Transverse colon (tissue), 4 donors: Measurements from ENCODE around the gene FLOT2. TPM values are rescaled to one million over a fixed set of nuclear protein-coding genes. Genes with fewer than 3 reads are reported as not detected.

Source experiments
- DNase-seq: peaks from one replicate; pipeline ENCODE4 v3.0.0-alpha.2; 2019
- H3K27ac ChIP-seq, 4 donors: fragments of 200-600 bp; sonication (generic); 2 replicates each; pipeline ENCODE4 v1.5.1; 2016 to 2018; ENCODE audit warnings: inconsistent platforms in 4 of 4
- H3K27me3 ChIP-seq: fragments of 200-600 bp; sonication (generic); 2 replicates; pipeline ENCODE4 v1.5.1; 2017; ENCODE audit warnings: inconsistent platforms
- H3K36me3 ChIP-seq, 4 donors: fragments of 200-600 bp; sonication (generic); 2 replicates each; pipeline ENCODE4 v1.5.1; 2017 to 2019; ENCODE audit warnings: inconsistent platforms in 4 of 4
- H3K4me1 ChIP-seq, 4 donors: fragments of 200-600 bp; sonication (generic); 2 replicates each; pipeline ENCODE4 v1.5.1; 2017 to 2020; ENCODE audit warnings: inconsistent platforms in 4 of 4
- H3K4me3 ChIP-seq, 4 donors: fragments of 200-600 bp; sonication (generic); 1 replicate in 1 of 4; 2 replicates in 3 of 4; pipeline versions ENCODE4 v1.5.1 to v1.6.1; 2017 to 2019; ENCODE audit warnings: inconsistent platforms in 4 of 4
- H3K9me3 ChIP-seq, 2 donors: fragments of 200-600 bp; sonication (generic); 2 replicates each; pipeline ENCODE4 v1.5.1; 2017 to 2019; ENCODE audit warnings: inconsistent platforms in 2 of 2
- EP300 ChIP-seq: sonication (generic); formaldehyde crosslinking; IDR thresholded peaks from one replicate; pipeline ENCODE4 v1.6.1; 2017; ENCODE audit warnings: antibody characterized with exemption, low read depth
- POLR2A ChIP-seq: fragments of 450-650 bp; IDR thresholded peaks from one replicate; pipeline ENCODE4 v1.6.1; 2016; ENCODE audit warnings: antibody characterized with exemption, mild to moderate bottlenecking, moderate library complexity
- POLR2AphosphoS5 ChIP-seq, 3 donors: sonication (generic); formaldehyde crosslinking; IDR thresholded peaks; one replicate each; pipeline ENCODE4 v1.6.1; 2016; ENCODE audit warnings: antibody characterized with exemption in 3 of 3
- WGBS, 2 donors: methylation state at CpG; one replicate each; pipeline ENCODE4 v1.1.5; 2018; ENCODE audit warnings: low coverage in 1 of 2; 5-methylcytosine and 5-hydroxymethylcytosine counted together
- in situ Hi-C, 4 donors: fragments of 200-750 bp; cut with MboI; loops; one replicate each; pipeline versions ENCODE4 v1.15.0 to v1.15.1; 2017; ENCODE audit warnings: low sequenced_read_pairs in 3 of 4, low pct_ligation_motif_present in 1 of 4, low pct_unique_long_range_greater_than_20kb in 1 of 4
- intact Hi-C: fragments of 100-400 bp; cut with DNase I; formaldehyde crosslinking; loops from one replicate; pipeline ENCODE4 v1.15.1; 2023; ENCODE audit warnings: low total_unique reads
- total RNA-seq, 4 donors: library from RNA; depleted of rRNA; stranded (reverse); fragments of >200 nt; gene quantifications; one replicate each; pipeline ENCODE4 v1.1.0, GENCODE V29; 2016
- TF ChIP-seq, protein P1 (sequence below), 5 experiments: fragments of 200-600 bp in 3 of 5; fragments of 450-650 bp in 2 of 5; sonication (generic) in 3 of 5; IDR thresholded peaks; 1 replicate in 2 of 5; 2 replicates in 3 of 5; pipeline ENCODE4 v1.5.1; 2016 to 2017; ENCODE audit warnings: antibody characterized with exemption in 5 of 5, inconsistent platforms in 3 of 5, mild to moderate bottlenecking in 2 of 5, moderate library complexity in 1 of 5

Gene FLOT2
- total RNA-seq, 4 donors from 2014 or later = 35.8 to 95.8 (median 46.5) TPM

DNA sequence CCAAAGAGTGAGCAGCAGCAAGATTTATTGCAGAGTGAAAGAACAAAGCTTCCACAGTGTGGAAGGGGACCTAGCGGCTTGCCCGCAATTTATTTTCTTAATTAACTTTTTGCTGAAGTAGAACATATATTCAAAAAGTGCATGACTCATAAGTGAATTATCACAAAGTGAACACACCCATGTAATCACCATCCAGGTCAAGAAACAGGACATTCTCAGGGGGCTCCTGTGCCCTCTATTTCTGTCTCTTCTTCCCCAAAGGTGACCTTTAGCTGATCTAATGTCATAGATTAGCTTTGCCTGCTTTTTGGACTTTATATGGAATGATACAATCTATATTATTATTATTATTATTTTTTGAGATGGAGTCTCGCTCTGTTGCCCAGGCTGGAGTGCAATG is 22.8 kb downstream of the FLOT2 start:
- Histone ChIP-seq H3K4me3 (no peak overlapping the region), H3K9me3 (no peaks in the 10 kb centered on the region), H3K27me3 (no peaks in the 10 kb centered on the region), H3K36me3 (peaks cover 0 to 6% (median 0%) of the 10 kb centered on the region in 4 donors), H3K4me1 (no peaks in the 10 kb centered on the region), H3K27ac (no peak overlapping the region)
- no peak for TF ChIP-seq POLR2AphosphoS5 (IDR thresholded peaks at IDR 0.05)
- TF ChIP-seq EP300 = no peak
- TF ChIP-seq, protein P1, sequence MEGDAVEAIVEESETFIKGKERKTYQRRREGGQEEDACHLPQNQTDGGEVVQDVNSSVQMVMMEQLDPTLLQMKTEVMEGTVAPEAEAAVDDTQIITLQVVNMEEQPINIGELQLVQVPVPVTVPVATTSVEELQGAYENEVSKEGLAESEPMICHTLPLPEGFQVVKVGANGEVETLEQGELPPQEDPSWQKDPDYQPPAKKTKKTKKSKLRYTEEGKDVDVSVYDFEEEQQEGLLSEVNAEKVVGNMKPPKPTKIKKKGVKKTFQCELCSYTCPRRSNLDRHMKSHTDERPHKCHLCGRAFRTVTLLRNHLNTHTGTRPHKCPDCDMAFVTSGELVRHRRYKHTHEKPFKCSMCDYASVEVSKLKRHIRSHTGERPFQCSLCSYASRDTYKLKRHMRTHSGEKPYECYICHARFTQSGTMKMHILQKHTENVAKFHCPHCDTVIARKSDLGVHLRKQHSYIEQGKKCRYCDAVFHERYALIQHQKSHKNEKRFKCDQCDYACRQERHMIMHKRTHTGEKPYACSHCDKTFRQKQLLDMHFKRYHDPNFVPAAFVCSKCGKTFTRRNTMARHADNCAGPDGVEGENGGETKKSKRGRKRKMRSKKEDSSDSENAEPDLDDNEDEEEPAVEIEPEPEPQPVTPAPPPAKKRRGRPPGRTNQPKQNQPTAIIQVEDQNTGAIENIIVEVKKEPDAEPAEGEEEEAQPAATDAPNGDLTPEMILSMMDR (IDR thresholded peaks at IDR 0.05) = no peak
- TF ChIP-seq POLR2A = no peak
- in situ Hi-C loops = loop anchor here in 1 of 4 donors (25.0 kb wide), 1 partner anchor 112 kb away; no protein-coding TSS in a partner anchor
- 90% methylated on average over 2 to 3 of the region's 3 CpGs for WGBS, 2 donors
- intact Hi-C loops = no loop called here
- DNase-seq = no peak

- no peak overlapping the region for H3K4me3 ChIP-seq
- H3K27me3 ChIP-seq = no peaks in the 10 kb centered on the region
- no peak overlapping the region for H3K27ac ChIP-seq
- intact Hi-C loops = no loop called here
- no peaks in the 10 kb centered on the region for H3K36me3 ChIP-seq
- 89 to 91% methylated on average over 7 of the region's 7 CpGs for WGBS, 2 donors
- no peak for DNase-seq
- in situ Hi-C loops = no loop called here
- TF ChIP-seq POLR2AphosphoS5 (IDR thresholded peaks at IDR 0.05) = no peak
- no peak for TF ChIP-seq EP300
- TF ChIP-seq, protein P1 (IDR thresholded peaks at IDR 0.05) = no peak
- TF ChIP-seq POLR2A = no peak
- no peaks in the 10 kb centered on the region for H3K4me1 ChIP-seq
- no peaks in the 10 kb centered on the region for H3K9me3 ChIP-seq
Measured at GRCh38 chr17:28873839-28874238, 23.7 kb downstream of the FLOT2 start.

DNA sequence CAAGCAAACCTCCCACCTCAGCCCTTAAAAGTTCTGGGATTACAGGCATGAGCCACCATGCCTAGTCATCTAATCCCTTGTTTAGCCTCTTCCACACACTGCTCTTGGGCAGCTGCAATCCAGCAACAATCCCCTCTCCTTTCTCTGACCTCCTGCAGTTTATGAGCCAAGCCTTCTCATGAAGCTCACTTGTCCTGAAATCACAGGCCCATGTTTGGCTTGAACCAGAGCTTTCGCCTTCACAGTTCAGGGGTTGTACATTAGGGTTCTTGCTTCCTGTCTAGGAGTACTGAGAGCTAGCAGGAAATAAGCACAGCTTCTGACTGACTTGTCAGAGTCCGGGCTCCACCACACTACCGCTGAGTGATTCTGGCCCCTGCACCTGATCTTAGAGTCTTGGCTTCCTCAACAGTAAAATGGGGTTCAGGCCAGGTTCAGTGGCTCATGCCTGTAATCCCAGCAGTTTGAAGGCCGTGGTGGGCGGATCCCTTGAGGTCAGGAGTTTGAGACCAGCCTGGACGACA is 26.4 kb downstream of the FLOT2 start:
- H3K9me3 ChIP-seq = no peaks in the 10 kb centered on the region
- no peak for DNase-seq
- WGBS, 2 donors = 82% methylated on average over 6 of the region's 6 CpGs; no CpG with 5 or more reads in 1 of the 2 donors
- intact Hi-C loops = no loop called here
- no peak overlapping the region for H3K4me3 ChIP-seq
- TF ChIP-seq POLR2AphosphoS5 (IDR thresholded peaks at IDR 0.05) (no peak), EP300 (no peak), POLR2A (no peak)
- TF ChIP-seq, protein P1 (IDR thresholded peaks at IDR 0.05) = no peak
- no peak overlapping the region for H3K27ac ChIP-seq
- no peaks in the 10 kb centered on the region for H3K36me3 ChIP-seq
- in situ Hi-C loops = no loop called here
- H3K27me3 ChIP-seq = no peaks in the 10 kb centered on the region
- H3K4me1 ChIP-seq = no peaks in the 10 kb centered on the region

DNA sequence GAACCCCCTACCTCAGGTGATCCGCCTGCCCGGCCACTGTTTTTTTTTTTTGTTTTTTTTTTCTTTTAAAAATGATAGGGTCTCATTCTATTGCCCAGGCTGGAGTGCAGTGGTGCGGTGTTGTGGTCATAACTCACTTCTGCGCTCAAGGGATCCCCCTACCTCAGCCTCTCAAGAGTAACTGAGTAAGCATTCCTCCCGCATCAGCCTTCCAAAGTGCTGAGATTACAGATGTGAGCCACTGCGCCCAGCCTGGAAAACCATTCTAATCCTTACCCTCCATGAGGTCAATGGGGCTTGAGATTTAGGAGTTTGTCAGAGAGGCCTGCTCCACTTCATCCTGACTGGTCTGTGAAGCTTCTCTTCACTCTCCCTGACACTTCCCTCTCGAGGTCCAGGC is 30.3 kb downstream of the FLOT2 start:
- WGBS, 2 donors = 93 to 100% methylated on average over 3 to 7 of the region's 7 CpGs
- TF ChIP-seq EP300 (no peak), POLR2AphosphoS5 (IDR thresholded peaks at IDR 0.05) (no peak), POLR2A (no peak)
- TF ChIP-seq, protein P1 (IDR thresholded peaks at IDR 0.05) = no peak
- intact Hi-C loops = no loop called here
- no peaks in the 10 kb centered on the region for H3K9me3 ChIP-seq
- in situ Hi-C loops = no loop called here
- H3K4me1 ChIP-seq = peaks cover 0 to 15% (median 9%) of the 10 kb centered on the region in 4 donors
- no peak overlapping the region for H3K27ac ChIP-seq
- no peak overlapping the region for H3K4me3 ChIP-seq
- no peaks in the 10 kb centered on the region for H3K27me3 ChIP-seq
- no peaks in the 10 kb centered on the region for H3K36me3 ChIP-seq
- DNase-seq = no peak
